ENCODE data around the gene MED29.
"Not testable (repeated sequence)": the region's sequence is repeated elsewhere in the genome, so short reads cannot be mapped to it uniquely, and the experiment has no call there.

The MED29 gene

GRCh38 chr19:39372047-39372802 lies 19.0 kb upstream of the MED29 start:
- DNase-seq, result no peak

- DNase-seq, result no peak
These were observed 18.2 kb upstream of the MED29 start for GRCh38 chr19:39372941-39373340.

DNA sequence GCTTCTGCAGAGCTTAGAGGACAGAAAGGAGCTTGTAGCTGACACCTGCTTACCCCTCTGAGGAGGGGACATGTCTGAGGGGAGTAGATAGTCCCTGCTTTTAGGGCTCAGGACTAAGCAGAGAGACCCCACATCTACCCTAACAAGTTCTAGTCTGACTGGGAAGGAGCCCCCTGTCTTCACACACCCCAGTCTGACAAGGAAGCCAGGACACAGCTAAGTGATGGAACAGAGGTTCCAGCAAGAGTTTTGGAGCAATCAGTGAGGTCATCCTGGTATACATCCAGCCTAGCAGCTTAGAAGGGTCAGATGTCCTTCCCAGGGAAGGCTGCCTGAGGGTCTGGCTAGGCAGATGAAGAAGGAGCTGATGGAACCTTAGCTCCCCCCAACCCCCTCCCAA lies 15.2 kb upstream of the MED29 start:
- no peak for DNase-seq

DNA sequence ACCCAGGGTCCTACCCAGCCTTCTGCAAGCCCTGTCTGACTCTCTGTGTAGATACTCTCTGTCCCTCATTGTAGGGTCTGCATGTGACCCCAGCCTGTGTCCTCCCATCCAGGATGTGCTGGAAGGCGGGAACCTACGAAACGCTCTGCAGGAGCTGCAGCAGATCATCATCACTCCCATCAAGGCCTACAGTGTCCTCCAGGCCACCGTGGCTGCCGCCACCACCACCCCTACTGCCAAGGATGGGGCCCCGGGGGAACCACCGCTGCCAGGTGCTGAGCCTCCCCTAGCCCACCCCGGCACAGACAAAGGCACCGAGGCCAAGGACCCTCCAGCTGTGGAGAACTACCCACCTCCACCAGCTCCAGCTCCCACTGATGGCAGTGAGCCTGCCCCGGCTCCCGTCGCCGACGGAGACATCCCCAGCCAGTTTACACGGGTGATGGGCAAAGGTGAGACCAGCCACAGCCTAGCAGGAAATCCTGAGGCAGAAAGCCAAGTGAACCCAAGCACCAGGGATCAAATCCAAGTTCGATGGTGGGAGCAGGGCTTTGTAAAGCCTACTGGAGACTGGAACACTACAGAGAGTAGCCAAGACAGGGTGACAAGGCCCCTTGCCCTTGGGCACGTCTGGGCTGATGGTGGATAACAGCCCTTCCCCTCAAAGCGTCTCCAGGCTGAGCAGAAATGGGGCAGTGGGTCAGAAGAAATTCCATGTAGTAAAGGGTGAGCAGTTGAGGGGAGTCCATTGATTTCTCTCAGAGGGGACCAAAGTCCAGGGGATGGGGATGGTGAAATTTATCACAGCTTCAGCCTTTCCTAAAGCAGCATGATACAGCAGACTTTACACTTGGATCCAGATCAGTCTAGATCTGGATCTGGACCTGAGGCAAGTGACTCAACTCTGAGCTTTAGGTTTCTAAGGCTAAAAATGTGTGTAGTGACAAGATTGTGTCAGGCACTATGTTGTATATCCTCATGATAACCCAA lies 13.5 kb upstream of the MED29 start:
- DNase-seq, result no peak

- DNase-seq, result not testable (repeated sequence)
These were observed 11.8 kb upstream of the MED29 start for GRCh38 chr19:39379366-39379765.

DNA sequence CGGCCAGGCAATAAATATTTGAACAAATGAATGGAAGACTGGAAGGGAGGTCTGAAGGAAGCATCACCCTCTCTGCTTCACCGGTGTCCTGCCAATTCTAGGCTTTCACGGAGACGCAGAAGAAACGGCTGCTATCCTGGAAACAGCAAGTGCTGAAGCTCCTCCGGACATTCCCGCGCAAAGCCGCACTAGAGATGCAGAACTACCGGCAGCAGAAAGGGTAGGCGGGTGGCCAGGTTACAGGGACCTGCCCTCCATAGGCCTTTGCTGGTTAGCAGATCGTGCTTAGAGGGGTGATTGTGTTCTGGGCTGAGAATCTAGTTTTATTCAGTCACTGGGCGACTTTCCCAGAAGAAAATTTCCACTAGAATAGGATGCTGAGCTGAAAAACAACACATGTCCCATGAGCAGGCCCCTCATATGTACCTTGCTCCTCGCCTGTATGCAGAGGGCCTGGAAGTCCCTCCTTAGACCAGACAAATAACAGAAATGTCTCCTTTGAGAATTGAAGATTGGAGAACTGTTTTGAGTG lies 11.2 kb upstream of the MED29 start:
- DNase-seq, result no peak

DNA sequence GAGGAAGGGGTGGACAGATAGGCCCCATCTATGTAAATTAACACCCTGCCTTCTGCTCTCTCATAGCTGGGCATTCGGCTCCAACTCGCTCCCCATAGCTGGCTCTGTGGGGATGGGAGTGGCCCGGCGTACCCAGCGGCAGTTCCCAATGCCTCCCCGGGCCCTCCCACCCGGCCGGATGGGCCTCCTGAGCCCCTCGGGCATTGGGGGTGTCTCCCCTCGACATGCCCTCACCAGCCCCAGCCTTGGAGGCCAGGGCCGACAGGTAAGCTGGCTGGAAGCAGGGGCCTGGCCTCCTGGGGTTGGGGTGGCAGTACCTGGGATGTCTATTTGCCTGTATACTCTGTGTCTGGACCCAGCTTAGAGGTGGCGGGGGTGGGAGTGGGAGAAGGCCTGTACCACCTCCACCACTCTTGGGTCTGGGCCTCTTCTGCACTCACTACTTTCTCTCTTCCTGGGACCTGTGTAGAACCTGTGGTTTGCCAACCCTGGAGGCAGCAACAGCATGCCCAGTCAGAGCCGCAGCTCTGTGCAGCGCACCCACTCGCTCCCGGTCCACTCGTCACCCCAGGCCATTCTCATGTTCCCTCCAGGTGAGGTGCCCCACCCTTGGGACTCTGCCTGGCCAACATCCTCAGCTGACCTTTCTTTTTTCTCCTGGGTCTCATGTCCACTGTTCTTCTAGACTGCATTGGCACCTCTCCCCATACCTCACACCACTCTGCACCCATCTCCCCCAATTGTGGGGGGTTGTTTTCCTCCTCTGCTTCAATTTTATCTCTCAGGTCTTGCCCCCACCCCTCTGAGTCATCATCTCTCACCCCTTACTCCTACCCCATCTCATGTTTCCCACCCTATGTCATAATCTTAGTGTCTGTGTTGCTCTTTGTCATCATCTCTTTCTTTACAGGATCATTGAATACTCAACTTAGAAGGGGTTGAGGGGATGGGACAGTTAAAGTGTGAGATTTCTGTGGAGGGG lies 10.4 kb upstream of the MED29 start:
- no peak for DNase-seq

GRCh38 chr19:39381910-39382611 lies 9.1 kb upstream of the MED29 start:
- no peak for DNase-seq

DNA sequence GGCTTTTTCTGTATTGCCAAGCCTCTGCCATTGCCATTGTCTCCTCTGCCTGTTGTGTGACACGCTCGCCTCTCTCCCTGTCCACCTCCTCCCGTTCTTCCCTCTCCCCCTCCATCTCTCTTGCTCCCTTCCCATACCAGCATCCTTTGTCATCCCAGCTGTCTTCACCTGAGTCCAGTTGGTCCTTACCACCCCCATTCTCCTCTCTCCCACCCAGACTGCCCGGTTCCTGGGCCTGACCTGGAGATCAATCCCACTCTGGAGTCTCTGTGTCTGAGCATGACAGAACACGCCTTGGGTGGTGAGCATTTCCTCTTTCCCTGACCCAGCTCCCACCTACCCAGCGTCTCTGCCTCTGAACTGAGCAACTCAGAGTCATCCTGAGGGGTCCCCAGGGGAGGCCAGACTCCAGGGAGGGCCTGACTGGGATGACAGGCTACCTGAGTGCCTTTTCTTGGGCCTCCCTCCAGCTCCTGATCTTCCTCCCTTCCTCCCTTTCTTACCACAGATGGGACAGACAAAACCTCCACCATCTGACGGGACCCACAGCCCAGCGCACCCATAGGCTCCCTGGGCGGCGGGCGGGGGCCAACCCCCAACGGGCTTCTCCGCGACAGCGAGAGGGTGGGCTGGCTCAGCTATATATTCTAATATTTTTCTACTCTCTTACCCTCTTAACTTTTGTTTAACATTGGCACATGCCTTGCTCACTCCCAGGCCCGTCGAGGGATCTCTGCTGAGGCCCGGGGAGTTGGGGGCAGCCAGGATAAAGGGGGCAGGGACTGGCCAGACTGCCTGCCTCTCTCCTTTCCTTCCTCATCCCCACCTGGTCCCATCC lies 8.0 kb upstream of the MED29 start:
- DNase-seq, result no peak

DNA sequence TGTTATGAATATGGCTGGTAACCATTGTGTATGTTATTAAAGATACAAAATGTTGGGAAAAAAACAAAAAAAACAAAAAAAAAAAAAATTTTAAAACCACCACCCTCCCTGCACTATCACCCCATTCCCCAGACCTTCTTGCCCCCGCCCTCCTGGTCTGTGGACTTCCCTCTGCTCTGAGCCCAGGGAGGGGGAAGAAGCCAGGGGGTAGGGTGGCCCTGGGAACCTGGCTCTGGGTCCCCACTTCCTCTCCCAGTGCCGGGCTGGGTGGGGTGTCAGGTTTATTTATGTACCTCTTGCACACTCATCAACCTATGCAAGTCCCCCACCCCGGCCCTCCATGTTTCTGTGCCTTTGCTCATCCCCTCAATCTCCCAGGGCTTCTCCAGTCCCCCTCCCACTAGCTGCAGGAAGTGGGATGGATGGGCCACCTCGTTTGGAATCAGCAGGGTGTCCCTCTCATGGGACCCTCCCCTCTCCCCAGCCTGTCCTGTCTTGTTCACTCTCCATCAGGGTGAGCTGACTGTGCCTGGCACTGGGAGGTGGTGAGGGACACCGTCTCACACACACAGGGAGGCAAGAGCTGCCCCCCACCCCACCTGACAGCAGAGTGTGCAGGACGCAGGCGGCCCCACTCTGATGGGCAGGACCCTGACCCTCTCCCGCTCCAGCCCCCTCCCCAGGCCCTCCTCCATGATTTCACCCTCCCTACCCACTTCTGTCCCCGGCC lies 6.2 kb upstream of the MED29 start:
- no peak for DNase-seq

DNA sequence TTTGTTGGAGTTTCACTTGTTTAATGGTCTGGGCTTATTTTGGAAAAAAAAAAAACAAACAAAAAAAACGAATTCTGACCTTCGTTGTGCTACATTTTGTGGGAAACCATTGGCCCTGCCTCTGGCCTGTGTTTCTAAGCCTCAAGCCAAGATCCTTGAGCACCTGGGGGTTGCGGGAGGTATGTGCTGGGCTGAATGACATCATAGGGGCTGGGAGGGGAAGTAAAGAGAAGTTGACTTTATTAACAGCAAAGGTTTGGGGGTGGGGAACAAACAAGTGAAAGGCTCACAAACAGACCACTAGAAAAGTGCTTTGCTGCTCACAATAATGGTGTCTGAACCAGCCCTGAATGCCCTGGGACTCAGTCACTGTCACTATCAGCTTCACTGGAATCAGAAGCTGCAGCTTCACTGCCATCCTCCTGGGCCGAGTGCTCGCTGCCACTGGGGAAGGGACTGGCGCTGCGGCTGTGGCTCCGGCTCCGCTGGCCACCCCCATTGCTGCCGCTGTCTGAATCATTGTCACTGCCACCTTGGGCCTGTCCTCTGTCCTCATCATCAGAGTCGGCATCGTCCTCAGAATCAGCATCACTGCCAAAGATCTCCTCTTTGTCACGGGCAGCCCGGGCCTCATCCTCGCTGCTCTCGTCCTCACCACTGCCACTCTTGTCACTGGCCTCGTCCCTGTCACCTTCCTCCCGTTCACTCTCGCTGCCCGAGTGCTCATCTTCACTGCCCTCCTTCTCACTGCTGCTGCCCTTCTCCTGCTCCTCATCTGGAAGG lies 5.4 kb upstream of the MED29 start:
- no peak for DNase-seq

DNA sequence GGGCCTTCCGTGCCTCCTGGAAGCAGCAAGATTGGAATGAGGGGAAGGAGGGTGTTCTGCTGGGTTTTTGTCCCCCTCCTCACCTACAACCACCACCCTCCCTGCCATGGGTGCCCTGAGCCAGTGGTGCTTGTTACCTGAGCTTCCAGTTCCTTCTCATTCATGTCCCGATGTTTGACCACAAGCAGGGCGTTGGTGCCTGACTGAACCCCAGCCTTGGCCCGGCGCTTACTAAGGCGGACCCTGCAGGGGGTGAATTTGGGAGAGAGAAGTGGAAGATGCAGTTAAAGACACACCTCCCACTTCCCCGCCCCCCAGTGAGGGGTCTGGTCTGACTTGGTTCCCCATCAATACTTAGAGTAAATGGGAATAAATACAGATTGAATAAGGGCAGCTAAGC lies 4.6 kb upstream of the MED29 start:
- DNase-seq, result no peak

DNA sequence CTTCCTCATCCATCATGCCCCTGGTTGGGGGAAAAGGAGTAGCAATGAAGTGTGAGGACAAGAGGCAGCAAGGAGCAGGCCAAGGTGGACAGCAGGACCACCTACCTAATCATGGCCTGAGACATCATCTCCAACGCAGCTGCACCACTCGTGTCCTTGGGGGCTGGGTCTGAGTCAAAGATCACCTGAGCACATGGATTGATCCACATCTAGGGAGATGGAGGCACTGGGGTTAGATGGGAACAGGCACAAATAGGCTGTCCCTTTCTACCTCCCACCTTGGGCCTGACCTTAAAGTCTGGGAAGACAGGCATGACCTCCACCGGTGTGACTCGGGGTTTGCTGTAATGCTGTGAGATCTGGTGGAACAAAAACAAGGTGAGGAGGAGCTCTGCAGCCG lies 2.5 kb upstream of the MED29 start:
- DNase-seq, result no peak

DNA sequence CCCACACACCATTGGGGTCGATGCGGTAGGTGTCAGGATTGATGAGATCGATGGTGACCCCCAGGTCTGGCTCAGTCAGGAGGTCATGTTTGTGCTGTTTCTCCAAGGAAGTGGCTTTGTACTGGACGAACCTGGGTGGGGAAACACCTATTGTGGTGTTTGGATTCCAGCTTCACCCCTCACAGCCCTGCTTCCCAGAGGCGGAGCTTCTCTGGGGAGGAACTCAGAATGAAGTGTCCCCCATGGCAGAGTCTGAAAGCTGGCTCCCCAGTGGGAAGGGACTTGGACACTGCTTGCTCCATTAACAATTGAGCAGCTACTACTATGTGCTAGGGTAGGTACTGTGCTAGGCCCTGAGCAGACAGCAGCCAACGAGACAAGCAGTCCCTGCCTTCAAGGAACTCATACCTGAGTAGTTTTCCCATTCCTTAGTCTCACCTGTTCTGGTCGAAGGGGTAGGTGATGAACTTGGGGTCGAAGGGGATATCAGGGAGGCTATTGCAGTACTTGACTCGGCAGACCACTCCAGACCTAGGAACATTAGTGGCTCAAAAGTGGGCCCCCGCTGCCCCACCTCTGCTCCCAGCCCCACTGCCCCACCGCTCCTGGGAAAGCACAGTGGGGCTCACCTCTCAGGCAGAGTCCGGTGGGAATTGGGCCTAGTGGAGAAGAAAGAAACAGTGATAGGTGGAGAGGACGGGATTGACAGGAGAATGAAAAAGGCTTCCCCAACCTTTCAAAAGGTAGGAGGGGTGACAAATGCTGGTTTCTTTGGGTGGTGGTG lies 1.4 kb upstream of the MED29 start:
- DNase-seq, result no peak

DNA sequence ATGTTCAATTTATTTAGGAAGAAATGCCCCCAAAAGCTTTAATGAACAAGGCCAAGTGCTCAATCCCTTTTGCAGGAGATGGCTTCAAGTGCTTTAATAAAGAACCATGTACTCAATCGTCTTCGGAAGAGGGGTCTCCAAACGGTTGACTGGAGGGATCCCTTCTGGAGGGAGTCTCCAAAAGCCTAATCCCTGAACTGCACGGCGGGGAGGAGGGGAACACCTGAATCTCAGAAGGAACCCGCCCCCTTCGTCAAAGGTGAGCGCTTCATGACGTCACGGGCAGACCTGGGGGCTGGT lies 777 bp upstream of the MED29 start:
- no peak for DNase-seq

DNA sequence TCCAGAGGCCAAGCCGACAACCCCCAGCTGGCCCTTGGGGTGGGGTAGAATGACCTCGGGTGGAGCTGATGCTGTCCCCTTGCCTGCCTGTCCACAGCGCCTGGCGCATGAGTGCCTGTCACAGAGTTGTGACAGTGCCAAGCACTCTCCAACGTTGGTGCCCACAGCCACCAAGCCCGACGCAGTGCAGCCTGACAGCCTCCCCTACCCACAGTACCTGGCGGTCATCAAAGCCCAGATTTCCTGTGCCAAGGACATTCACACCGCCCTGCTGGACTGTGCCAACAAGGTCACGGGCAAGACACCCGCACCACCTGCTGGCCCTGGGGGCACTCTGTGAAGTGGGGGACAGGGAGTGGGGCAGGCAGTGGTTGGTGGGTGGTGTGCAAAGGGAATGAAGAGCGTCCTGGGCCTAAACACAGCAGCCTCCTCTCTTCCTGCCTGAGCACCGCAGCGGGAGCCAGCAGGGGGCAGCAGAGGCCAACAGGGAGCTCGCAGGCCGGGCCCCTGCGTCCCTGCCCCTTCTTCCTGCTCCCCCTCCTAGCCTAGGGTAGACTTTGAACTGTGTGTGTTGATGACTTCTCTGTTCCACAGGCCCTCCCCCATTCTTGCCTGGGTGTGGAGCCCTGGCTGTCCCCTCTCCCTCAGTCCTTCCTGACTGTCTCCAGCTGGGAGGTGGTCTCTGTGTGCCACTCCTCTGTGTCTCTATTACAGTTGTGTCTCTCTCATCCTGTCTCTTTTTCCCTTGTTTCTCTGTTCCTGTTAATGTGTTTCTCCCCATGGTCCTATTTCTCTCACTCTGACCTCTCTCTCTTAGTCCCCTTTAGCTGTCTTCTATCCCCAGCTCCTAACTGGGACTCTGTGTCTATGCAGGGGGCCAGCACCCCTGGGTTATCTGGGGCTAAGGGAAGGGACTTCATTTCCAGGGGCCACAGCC lies 6.5 kb downstream of the MED29 start:
- DNase-seq, result peak; percentile 89 to 96 (median 89)

GRCh38 chr19:39398297-39398864 lies 7.2 kb downstream of the MED29 start:
- DNase-seq, result no peak

Measured in activated CD4-positive, CD25-positive, alpha-beta regulatory T cell (primary cell).